GM15510 (cell line): ENCODE data around the gene FUBP1.

Experiments
- POLR2A ChIP-seq: IDR thresholded peaks from 3 replicates; pipeline ENCODE4 v1.6.1; 2011; ENCODE audit warnings: borderline replicate concordance; ENCODE audit not compliant: insufficient read length; ENCODE audit errors: extremely low read depth

FUBP1 gene

DNA sequence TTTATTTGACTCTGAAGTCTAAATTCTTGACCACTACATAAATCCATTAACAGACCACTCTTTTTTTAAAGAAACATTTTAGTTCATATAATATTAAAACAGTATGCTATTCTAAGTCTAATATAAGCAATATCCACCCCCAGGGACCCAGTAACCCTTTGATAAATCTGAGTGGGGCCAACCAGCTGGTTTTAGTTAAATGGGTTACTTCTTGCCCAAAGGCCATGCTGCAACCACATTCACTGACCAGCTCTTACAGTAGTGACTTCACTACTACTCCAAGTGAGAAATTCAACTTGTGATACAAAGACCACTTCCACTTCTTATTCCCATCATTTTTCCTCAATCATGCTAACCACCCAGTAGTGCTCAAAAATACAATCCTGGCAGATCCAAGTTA, 20.5 kb downstream of the FUBP1 start:
- TF ChIP-seq POLR2A, result no peak

DNA sequence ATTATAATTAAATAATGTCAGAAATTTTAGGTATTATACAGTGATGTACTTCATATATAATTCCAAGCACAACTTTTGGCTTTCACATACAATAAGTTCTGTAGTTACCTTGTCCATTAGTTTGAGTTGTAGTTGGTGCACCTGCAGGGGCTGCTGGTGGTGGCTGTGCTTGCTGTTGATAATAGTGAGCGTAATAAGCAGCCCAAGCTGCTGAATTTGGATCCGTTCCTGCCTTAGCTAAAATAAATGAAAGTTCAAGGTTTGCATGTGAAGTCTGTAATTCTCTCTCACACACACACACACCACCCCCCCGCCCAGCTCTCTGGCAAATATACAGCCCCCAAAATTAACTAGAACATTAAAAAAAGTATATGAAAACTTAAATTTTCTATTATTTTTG, 22.4 kb downstream of the FUBP1 start:
- no peak for TF ChIP-seq POLR2A

- TF ChIP-seq POLR2A, result no peak
These were observed 23.2 kb downstream of the FUBP1 start for GRCh38 chr1:77955709-77956108.

GRCh38 chr1:77954521-77954920, 24.4 kb downstream of the FUBP1 start:
- TF ChIP-seq POLR2A, result no peak

DNA sequence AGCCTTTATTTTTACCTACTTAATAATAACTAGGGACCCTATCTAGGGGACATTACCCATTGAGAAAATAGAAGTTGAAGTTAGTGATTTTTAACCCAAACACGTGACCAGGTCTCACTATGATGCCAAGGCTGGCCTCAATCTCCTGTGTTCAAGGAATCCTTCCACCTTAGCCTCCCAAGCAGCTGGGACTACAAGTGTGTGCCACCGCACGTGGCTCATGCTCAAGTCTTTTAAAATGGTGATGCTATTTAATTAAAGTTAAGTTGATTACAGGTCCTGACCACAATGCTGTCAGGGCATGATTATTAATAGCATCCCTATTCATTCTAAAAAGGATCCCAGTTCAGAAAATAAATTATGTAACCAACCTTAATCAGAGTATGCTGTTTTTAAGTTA, 25.0 kb downstream of the FUBP1 start:
- TF ChIP-seq POLR2A, result no peak

- no peak for TF ChIP-seq POLR2A
These were observed 27.5 kb downstream of the FUBP1 start for GRCh38 chr1:77951328-77951727.

DNA sequence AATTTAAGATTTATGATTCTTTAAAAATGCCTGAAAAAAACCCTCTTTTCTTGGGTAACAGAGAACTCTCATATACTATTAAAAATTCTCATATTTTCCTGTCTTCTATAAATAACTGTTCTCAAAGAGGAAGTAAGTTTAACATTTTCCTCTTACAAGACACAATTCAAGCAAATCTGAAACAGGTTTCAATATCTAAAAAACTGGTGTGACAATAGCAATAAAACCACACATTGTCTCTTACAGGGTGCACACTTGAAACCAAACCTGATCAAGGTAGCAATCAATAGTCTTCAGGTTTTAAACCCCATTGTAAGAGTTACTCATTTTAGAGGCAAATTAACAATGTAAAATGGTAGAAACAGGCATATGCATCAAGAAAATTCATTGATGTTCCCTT, 28.0 kb downstream of the FUBP1 start:
- TF ChIP-seq POLR2A, result no peak

DNA sequence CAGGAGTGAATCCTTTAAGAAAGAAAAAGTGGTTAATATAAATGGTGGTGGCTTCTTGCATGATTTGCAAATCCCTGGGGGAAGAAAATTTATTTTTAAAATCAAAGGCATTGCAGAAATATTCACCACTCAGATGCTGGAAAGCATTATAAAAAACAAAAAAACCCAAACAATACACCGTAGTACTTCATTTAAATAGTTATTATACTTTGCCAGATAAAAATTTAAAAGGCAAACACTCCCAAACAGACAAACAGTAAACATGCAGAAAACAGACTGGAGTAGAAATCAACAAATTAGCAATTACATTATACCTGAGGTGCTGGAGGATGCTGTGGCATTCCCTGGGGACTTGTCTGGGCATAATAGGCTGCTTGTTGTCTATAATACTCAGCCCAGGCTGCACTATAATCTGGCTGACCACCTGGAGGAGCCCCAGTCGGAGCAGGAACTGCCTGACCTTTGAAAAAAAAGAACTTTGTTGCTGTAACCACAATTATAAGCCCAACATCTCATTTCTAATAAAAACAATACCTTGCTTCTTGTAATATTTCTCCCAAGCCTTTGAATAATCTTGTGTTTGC, 29.9 kb downstream of the FUBP1 start:
- no peak for TF ChIP-seq POLR2A

DNA sequence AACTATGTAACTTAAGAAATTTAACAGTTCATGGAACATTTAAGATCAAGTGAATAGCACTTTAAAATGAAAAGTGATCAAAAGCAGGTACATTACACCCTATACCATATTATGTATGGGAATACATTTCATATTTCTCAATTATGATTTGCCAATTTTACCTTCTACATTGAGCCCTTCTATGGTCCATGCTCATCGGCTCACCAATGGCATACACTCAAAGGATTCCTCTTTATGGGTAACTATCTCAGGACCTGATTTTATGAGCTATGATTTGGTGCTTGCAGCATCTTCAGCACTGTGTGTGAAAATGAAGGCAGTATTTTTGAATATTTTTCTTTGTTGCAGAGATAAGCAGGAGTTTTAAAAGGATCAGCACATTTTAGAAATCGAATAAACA, 33.5 kb downstream of the FUBP1 start:
- no peak for TF ChIP-seq POLR2A

GRCh38 chr1:77942400-77943140, 36.3 kb downstream of the FUBP1 start:
- no peak for TF ChIP-seq POLR2A

GRCh38 chr1:77940921-77941570, 37.8 kb downstream of the FUBP1 start:
- no peak for TF ChIP-seq POLR2A

DNA sequence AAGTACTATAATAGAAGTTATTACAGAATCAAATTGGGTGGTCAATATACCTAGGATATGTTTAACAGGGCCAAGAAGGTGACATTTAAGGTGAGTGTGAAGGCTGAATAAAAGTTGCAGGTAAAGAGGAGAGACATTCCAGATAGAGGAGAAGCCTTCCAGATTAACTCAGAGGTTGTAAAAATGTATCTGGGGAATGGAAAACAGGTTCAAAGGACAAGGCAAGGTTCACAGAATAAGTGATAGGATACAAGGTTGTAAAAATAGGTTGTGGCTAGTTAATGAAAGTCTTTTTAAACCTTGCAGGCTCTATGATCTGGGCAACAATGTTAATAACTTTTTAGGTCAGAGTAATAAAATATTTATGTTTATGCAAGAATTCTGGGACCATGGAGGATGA, 40.2 kb downstream of the FUBP1 start:
- TF ChIP-seq POLR2A, result no peak

DNA sequence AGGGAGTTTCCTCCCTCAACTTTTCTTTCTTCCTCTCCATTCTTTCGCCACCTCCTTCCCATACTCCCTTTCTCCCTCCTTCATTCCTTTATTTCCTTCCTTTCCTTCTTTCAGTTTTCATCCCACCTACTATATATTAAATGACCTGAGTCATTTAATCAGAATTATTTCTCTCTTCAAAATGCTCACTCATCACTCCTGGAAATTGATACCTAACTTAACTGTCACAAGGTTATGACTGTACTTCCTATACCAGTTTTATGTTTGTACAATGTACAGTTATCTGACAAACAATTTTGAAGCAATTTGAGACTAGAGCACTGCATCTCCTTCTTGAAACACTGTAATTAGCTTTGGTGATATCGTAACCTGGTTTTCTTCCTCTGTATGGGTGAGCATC, 49.1 kb downstream of the FUBP1 start:
- TF ChIP-seq POLR2A, result no peak

- no peak for TF ChIP-seq POLR2A
These were observed 51.5 kb downstream of the FUBP1 start for GRCh38 chr1:77927414-77927813.

DNA sequence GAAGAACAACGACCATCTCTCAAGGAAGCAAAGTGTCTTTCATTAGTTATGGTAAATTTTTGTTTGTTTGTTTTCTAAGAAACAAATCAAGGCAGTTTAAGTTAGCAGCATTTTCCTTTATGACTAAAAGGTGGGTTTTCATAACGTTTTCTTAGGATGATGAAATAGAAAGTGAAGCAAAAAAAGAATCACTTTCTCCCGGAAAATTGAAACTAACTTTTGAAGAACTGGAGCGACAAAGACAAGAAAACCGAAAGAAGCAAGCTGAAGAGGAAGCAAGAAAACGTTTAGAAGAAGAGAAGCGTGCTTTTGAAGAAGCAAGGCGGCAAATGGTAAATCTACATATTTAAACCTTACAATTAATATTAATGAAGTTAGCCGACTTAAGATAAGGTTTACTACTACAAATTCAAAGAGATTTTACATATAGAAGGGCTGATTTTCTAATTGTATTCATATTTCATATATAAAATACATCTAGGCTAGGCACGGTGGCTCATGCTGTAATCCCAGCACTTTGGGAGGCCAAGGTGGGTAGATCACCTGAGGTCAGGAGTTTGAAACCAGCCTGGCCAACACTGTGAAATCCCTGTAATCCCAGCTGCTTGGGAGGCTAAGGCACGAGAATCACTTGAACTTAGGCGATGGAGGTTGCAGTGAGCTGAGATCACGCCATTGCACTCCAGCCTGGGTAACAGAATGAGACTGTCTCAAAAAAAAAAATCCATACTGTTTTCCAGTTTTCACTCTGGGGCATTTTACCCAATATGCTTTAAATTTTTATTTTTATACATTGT, 52.1 kb downstream of the FUBP1 start:
- no peak for TF ChIP-seq POLR2A
